COR-L47 (cell line): ENCODE results near the gene BSDC1.
A peak's percentile ranks its signal among the peaks of the same experiment; 100 is the strongest.

ENCODE experiments used
- DNase-seq: peaks from one replicate; lab custom pipeline; 2025; lab: John Stamatoyannopoulos, UW

The BSDC1 gene

GRCh38 chr1:32394890-32395432, 720 bp upstream of the BSDC1 start:
- DNase-seq = peak; percentile 61

GRCh38 chr1:32393832-32394140, 455 bp downstream of the BSDC1 start:
- no peak for DNase-seq

- DNase-seq = no peak
Measured at GRCh38 chr1:32393136-32393535, 1.1 kb downstream of the BSDC1 start.

GRCh38 chr1:32392325-32392724, 1.9 kb downstream of the BSDC1 start:
- no peak for DNase-seq

- no peak for DNase-seq
Measured at GRCh38 chr1:32390904-32391870, 3.1 kb downstream of the BSDC1 start.

- no peak for DNase-seq
Measured at GRCh38 chr1:32388641-32389040, 5.6 kb downstream of the BSDC1 start.

GRCh38 chr1:32386676-32387392, 7.4 kb downstream of the BSDC1 start:
- DNase-seq = no peak

- DNase-seq = no peak
Measured at GRCh38 chr1:32380057-32380456, 14.2 kb downstream of the BSDC1 start.

GRCh38 chr1:32377541-32378220, 16.6 kb downstream of the BSDC1 start:
- no peak for DNase-seq

GRCh38 chr1:32376199-32376598, 18.0 kb downstream of the BSDC1 start:
- no peak for DNase-seq

GRCh38 chr1:32373996-32374592, 20.1 kb downstream of the BSDC1 start:
- DNase-seq = no peak

GRCh38 chr1:32372149-32372756, 22.0 kb downstream of the BSDC1 start:
- DNase-seq = no peak

- DNase-seq = no peak
Measured at GRCh38 chr1:32367912-32368635, 26.2 kb downstream of the BSDC1 start.

- no peak for DNase-seq
Measured at GRCh38 chr1:32365445-32365844, 28.8 kb downstream of the BSDC1 start.

GRCh38 chr1:32364836-32365235, 29.4 kb downstream of the BSDC1 start:
- DNase-seq = no peak

- no peak for DNase-seq
Measured at GRCh38 chr1:32363713-32364112, 30.5 kb downstream of the BSDC1 start.

GRCh38 chr1:32362474-32363313, 31.5 kb downstream of the BSDC1 start, which contains the start of the genes FAM229A and TSSK3:
Gene FAM229A (minus strand): TSS chr1:32362485. CDS start chr1:32362091, 394 bp downstream.
Gene TSSK3 (plus strand): TSS chr1:32362539. CDS start chr1:32362702, 163 bp downstream.
- DNase-seq = no peak

- no peak for DNase-seq
Measured at GRCh38 chr1:32361674-32362473, 32.4 kb downstream of the BSDC1 start.

- no peak for DNase-seq
Measured at GRCh38 chr1:32361308-32361673, 33.0 kb downstream of the BSDC1 start.
